Sigmoid colon (tissue), 7 donors: ENCODE data around the gene YPEL2. TPM values are rescaled to one million over a fixed set of nuclear protein-coding genes. Genes with fewer than 3 reads are reported as not detected.

Experiments
- DNase-seq: peaks from one replicate; pipeline ENCODE4 v3.0.0-alpha.2; 2019
- H3K27ac ChIP-seq, 4 donors: fragments of 200-600 bp; sonication (generic); one replicate each; pipeline ENCODE4 v1.5.1; 2016 to 2019; ENCODE audit warnings: mild to moderate bottlenecking in 1 of 4
- H3K27me3 ChIP-seq, 3 donors: fragments of 200-600 bp; sonication (generic); one replicate each; pipeline ENCODE4 v1.5.1; 2019; ENCODE audit warnings: mild to moderate bottlenecking in 1 of 3
- H3K36me3 ChIP-seq, 4 donors: fragments of 200-600 bp; sonication (generic); one replicate each; pipeline ENCODE4 v1.5.1; 2016 to 2019
- H3K4me1 ChIP-seq, 4 donors: fragments of 200-600 bp; sonication (generic); one replicate each; pipeline ENCODE4 v1.5.1; 2017 to 2019
- H3K4me3 ChIP-seq, 4 donors: fragments of 200-600 bp; sonication (generic); one replicate each; pipeline ENCODE4 v1.5.1; 2017 to 2019; ENCODE audit warnings: mild to moderate bottlenecking in 2 of 4, moderate library complexity in 1 of 4
- H3K9me3 ChIP-seq, 4 donors: fragments of 200-600 bp in 3 of 4; sonication (generic) in 3 of 4; one replicate each; pipeline versions ENCODE4 v1.5.1 to v1.6.1; 2013 to 2019
- CTCF ChIP-seq, 4 experiments: fragments of 450-650 bp in 3 of 4; fragments of 200-600 bp in 1 of 4; IDR thresholded peaks; one replicate each; pipeline ENCODE4 v1.5.1; 2016 to 2019; ENCODE audit warnings: antibody characterized with exemption in 4 of 4, mild to moderate bottlenecking in 3 of 4, moderate library complexity in 2 of 4
- EP300 ChIP-seq, 4 donors: sonication (generic); formaldehyde crosslinking; IDR thresholded peaks; one replicate each; pipeline ENCODE4 v1.6.1; 2017; ENCODE audit warnings: antibody characterized with exemption in 4 of 4
- POLR2A ChIP-seq, 2 donors: fragments of 450-650 bp; IDR thresholded peaks; one replicate each; pipeline ENCODE4 v1.6.1; 2016; ENCODE audit warnings: antibody characterized with exemption in 2 of 2, mild to moderate bottlenecking in 2 of 2, moderate library complexity in 2 of 2
- POLR2AphosphoS5 ChIP-seq, 4 donors: sonication (generic); formaldehyde crosslinking; IDR thresholded peaks; one replicate each; pipeline ENCODE4 v1.6.1; 2017; ENCODE audit warnings: antibody characterized with exemption in 4 of 4
- WGBS, 2 donors: extraction: QIAGEN DNeasy Blood & Tissue Kit; methylation state at CpG; one replicate each; pipeline ENCODE4 v1.1.7; 2013; 5-methylcytosine and 5-hydroxymethylcytosine counted together
- intact Hi-C: fragments of 100-400 bp; cut with DNase I; formaldehyde crosslinking; loops from one replicate; pipeline ENCODE4 v1.15.1; 2023
- polyA plus RNA-seq, 3 donors: library from polyadenylated mRNA; stranded (reverse); fragments of 200-250 nt; gene quantifications; one replicate each; pipeline ENCODE4 v1.2.3, GENCODE V29; 2013
- total RNA-seq, 4 donors: library from RNA; depleted of rRNA; stranded (reverse); fragments of >200 nt; gene quantifications; one replicate each; pipeline ENCODE4 v1.1.0, GENCODE V29; 2016
- donor health status: healthy with polysubstance abuse.
- donor health status: Bipolar disorder and iron deficiency.
- donor health status: healthy.

Gene YPEL2
- total and polyA plus RNA-seq, 7 donors = 10.2 to 35.7 (median 25.8) TPM

- H3K36me3 ChIP-seq = no peaks in the 10 kb centered on the region
- DNase-seq = peak; percentile 86
- H3K4me3 ChIP-seq = peak overlapping the region in 1 of 4 donors; percentile 3
- no peaks in the 10 kb centered on the region for H3K27me3 ChIP-seq
- WGBS, 2 donors = 3 to 10% methylated on average over 2 of the region's 2 CpGs
- no peak for TF ChIP-seq CTCF (IDR thresholded peaks at IDR 0.05)
- TF ChIP-seq POLR2A (IDR thresholded peaks at IDR 0.05) = no peak
- TF ChIP-seq POLR2AphosphoS5 (IDR thresholded peaks at IDR 0.05) = peak in 3 of 4 donors; percentile 51 to 75 (median 52)
- TF ChIP-seq EP300 (IDR thresholded peaks at IDR 0.05) = peak in 2 of 4 donors; percentile 49 to 53
- peak overlapping the region; percentile 87 to 95 (median 92) for H3K27ac ChIP-seq
- intact Hi-C loops = loop anchor here (5.0 kb wide), 1 partner anchor 55 kb away; no protein-coding TSS in a partner anchor
- peaks cover 0 to 100% (median 96%) of the 10 kb centered on the region in 4 donors for H3K4me1 ChIP-seq
- no peaks in the 10 kb centered on the region for H3K9me3 ChIP-seq
Measured at GRCh38 chr17:59372138-59372751, 40.8 kb downstream of the YPEL2 start.

- peak overlapping the region; percentile 87 to 95 (median 92) for H3K27ac ChIP-seq
- peak; percentile 78 for DNase-seq
- H3K9me3 ChIP-seq = no peaks in the 10 kb centered on the region
- H3K27me3 ChIP-seq = no peaks in the 10 kb centered on the region
- intact Hi-C loops = loop anchor here (5.0 kb wide), 1 partner anchor 53 kb away; no protein-coding TSS in a partner anchor
- WGBS, 2 donors = 61 to 85% methylated on average over 5 of the region's 5 CpGs
- TF ChIP-seq POLR2AphosphoS5 (IDR thresholded peaks at IDR 0.05) = peak; percentile 50 to 69 (median 62)
- TF ChIP-seq CTCF (IDR thresholded peaks at IDR 0.05) = no peak
- no peak for TF ChIP-seq POLR2A (IDR thresholded peaks at IDR 0.05)
- TF ChIP-seq EP300 (IDR thresholded peaks at IDR 0.05) = no peak
- H3K36me3 ChIP-seq = no peaks in the 10 kb centered on the region
- no peak overlapping the region for H3K4me3 ChIP-seq
- H3K4me1 ChIP-seq = peaks cover 0 to 100% (median 96%) of the 10 kb centered on the region in 4 donors
Measured at GRCh38 chr17:59373882-59374495, 42.5 kb downstream of the YPEL2 start.

GRCh38 chr17:59374612-59375011, 43.2 kb downstream of the YPEL2 start:
- Histone ChIP-seq H3K36me3 (no peaks in the 10 kb centered on the region), H3K4me3 (no peak overlapping the region), H3K9me3 (no peaks in the 10 kb centered on the region), H3K4me1 (peaks cover 0 to 100% (median 96%) of the 10 kb centered on the region in 4 donors), H3K27me3 (no peaks in the 10 kb centered on the region), H3K27ac (peak overlapping the region; percentile 87 to 95 (median 92))
- TF ChIP-seq EP300 (IDR thresholded peaks at IDR 0.05) (no peak), POLR2A (IDR thresholded peaks at IDR 0.05) (no peak), POLR2AphosphoS5 (IDR thresholded peaks at IDR 0.05) (no peak), CTCF (IDR thresholded peaks at IDR 0.05) (no peak)
- no peak for DNase-seq
- 85 to 89% methylated on average over 4 of the region's 4 CpGs for WGBS, 2 donors
- intact Hi-C loops = loop anchor here (5.0 kb wide), 1 partner anchor 53 kb away; no protein-coding TSS in a partner anchor

GRCh38 chr17:59375857-59376256, 44.4 kb downstream of the YPEL2 start:
- no peak for DNase-seq
- peaks cover 0 to 98% (median 92%) of the 10 kb centered on the region in 4 donors for H3K4me1 ChIP-seq

More at GRCh38 chr17:59375857-59376256, 44.4 kb downstream of the YPEL2 start:
- H3K4me3 ChIP-seq = no peak overlapping the region
- H3K27me3 ChIP-seq = no peaks in the 10 kb centered on the region
- peak overlapping the region; percentile 28 to 95 (median 92) for H3K27ac ChIP-seq
- intact Hi-C loops = no loop called here
- no peaks in the 10 kb centered on the region for H3K9me3 ChIP-seq
- TF ChIP-seq CTCF (IDR thresholded peaks at IDR 0.05) (no peak), POLR2AphosphoS5 (IDR thresholded peaks at IDR 0.05) (no peak), POLR2A (IDR thresholded peaks at IDR 0.05) (no peak), EP300 (IDR thresholded peaks at IDR 0.05) (no peak)
- H3K36me3 ChIP-seq = no peaks in the 10 kb centered on the region
